Ovary (tissue), 10 donors: ENCODE results near the gene USP2. TPM values are rescaled to one million over a fixed set of nuclear protein-coding genes. Genes with fewer than 3 reads are reported as not detected.

ENCODE experiments used
- DNase-seq, 5 donors: peaks; one replicate each; pipeline ENCODE4 v3.0.0-alpha.2; 2019 to 2020
- H3K27ac ChIP-seq, 2 donors: fragments of 200-600 bp; one replicate each; pipeline versions ENCODE4 v1.5.1 to v1.8.0; 2019 to 2022
- H3K27me3 ChIP-seq: fragments of 200-600 bp; one replicate; pipeline ENCODE4 v1.8.0; 2022
- H3K36me3 ChIP-seq: fragments of 200-600 bp; sonication (generic); one replicate; pipeline ENCODE4 v1.5.1; 2019
- H3K4me1 ChIP-seq: one replicate; pipeline ENCODE4 v1.8.1; 2013; ENCODE audit warnings: mild to moderate bottlenecking, moderate library complexity; ENCODE audit not compliant: insufficient read depth
- H3K4me3 ChIP-seq: fragments of 200-600 bp; sonication (generic); one replicate; pipeline ENCODE4 v1.5.1; 2017
- H3K9me3 ChIP-seq, 2 donors: fragments of 200-600 bp in 1 of 2; sonication (generic) in 1 of 2; one replicate each; pipeline versions ENCODE4 v1.5.1 to v1.8.1; 2013 to 2019; ENCODE audit warnings: mild to moderate bottlenecking in 1 of 2, moderate library complexity in 1 of 2
- CTCF ChIP-seq, 3 donors: fragments of 450-650 bp in 2 of 3; fragments of 200-600 bp in 1 of 3; IDR thresholded peaks; one replicate each; pipeline versions ENCODE4 v1.5.1 to v1.8.0; 2016 to 2022; ENCODE audit warnings: antibody characterized with exemption in 3 of 3, mild to moderate bottlenecking in 1 of 3
- EP300 ChIP-seq: sonication (generic); formaldehyde crosslinking; IDR thresholded peaks from one replicate; pipeline ENCODE4 v1.6.1; 2017; ENCODE audit warnings: antibody characterized with exemption
- POLR2A ChIP-seq: fragments of 450-650 bp; IDR thresholded peaks from one replicate; pipeline ENCODE4 v1.6.1; 2017; ENCODE audit warnings: antibody characterized with exemption, mild to moderate bottlenecking, moderate library complexity
- WGBS, 3 donors: extraction: QIAGEN DNeasy Blood & Tissue Kit in 1 of 3; methylation state at CpG; one replicate each; pipeline versions ENCODE4 v1.1.5 to v1.1.7; 2013 to 2017; 5-methylcytosine and 5-hydroxymethylcytosine counted together
- intact Hi-C, 4 donors: fragments of 100-400 bp; cut with DNase I; formaldehyde crosslinking; loops; one replicate each; pipeline versions ENCODE4 v1.11.0 to v1.15.1; 2022 to 2023
- long read RNA-seq, 3 donors: library from polyadenylated mRNA in 2 of 3; unstranded in 2 of 3; transcript quantifications; one replicate each; pipeline ENCODE4 v2.0.0 and lab custom pipeline, GENCODE V29; 2021 to 2026
- polyA plus RNA-seq, 2 donors: library from polyadenylated mRNA; stranded (reverse); fragments of 200-250 nt in 1 of 2; fragments of 350-450 nt in 1 of 2; fragmentation: Illumina TruSeq in 1 of 2; extraction: RNeasy Lipid Tissue Mini Kit (QIAGEN cat#74804) in 1 of 2; gene quantifications; one replicate each; pipeline ENCODE4 v1.2.3, GENCODE V29; 2013 to 2014
- total RNA-seq, 7 donors: library from RNA; depleted of rRNA in 2 of 7; stranded (reverse); fragments of >200 nt in 2 of 7; fragmentation: NEBNext Ultra II Directional in 3 of 7; extraction: Animal tissue kit (Norgen Biotek cat#: 25700) in 3 of 7; gene quantifications; one replicate each; pipeline versions ENCODE4 v1.1.0 to v1.2.4, GENCODE V29; 2016 to 2023
- donor health status: DM: no; HTN: no; CAD: no; lungs with moderate emphysema.
- donor health status: DM: no; HTN: no; CAD: no.
- donor health status: Bipolar disorder and iron deficiency.
- donor health status: DM: yes; HTN: yes; CAD: no.
- donor health status: DM: no; HTN: no; CAD: no.
- donor health status: DM: yes; HTN: yes; CAD: no.

The USP2 gene
- total RNA-seq (10 to 100 TPM in 1 of 7 donors, 1 to 10 TPM in 6; 1.3 to 16.9 (median 4.8) TPM), polyA plus RNA-seq (1 to 10 TPM; 1.0 to 3.4 TPM)
- long read RNA-seq, donor 1, partial matches to known transcripts: 1 of 3 reads
- long read RNA-seq, donor 1, other reads (novel, unspliced or antisense): 0 of 3 reads
- long read RNA-seq, donor 2, partial matches to known transcripts: 0 of 3 reads
- long read RNA-seq, donor 2, other reads (novel, unspliced or antisense): 0 of 3 reads
- long read RNA-seq, donor 3, partial matches to known transcripts: 0 of 1 reads
- long read RNA-seq, donor 3, other reads (novel, unspliced or antisense): 0 of 1 reads

- no peaks in the 10 kb centered on the region for H3K9me3 ChIP-seq
- H3K36me3 ChIP-seq: no peaks in the 10 kb centered on the region
- WGBS, 3 donors: 0 to 1% (median 0%) methylated on average over 37 to 54 of the region's 54 CpGs
- peak; percentile 95 to 99 (median 97) for DNase-seq
- TF ChIP-seq POLR2A: peak; percentile 51
- peak; percentile 77 for TF ChIP-seq EP300
- TF ChIP-seq CTCF (IDR thresholded peaks at IDR 0.05): peak; percentile 92 to 98 (median 97)
- peak within 1 kb of the TSS in 1 of 2 donors; percentile 9 for H3K27ac ChIP-seq
- peak within 1 kb of the TSS; percentile 38 for H3K4me3 ChIP-seq
- no peaks in the 10 kb centered on the region for H3K27me3 ChIP-seq
- H3K4me1 ChIP-seq: peaks cover 10% of the 10 kb centered on the region
- intact Hi-C loops: no loop called here
Observed at GRCh38 chr11:119381181-119381988, at the start of gene USP2. Gene USP2 (minus strand): TSS chr11:119381690. CDS start chr11:119373480, 8,210 bp downstream.

GRCh38 chr11:119427279-119427678 is 45.8 kb upstream of the USP2 start:
- Histone ChIP-seq H3K36me3 (no peaks in the 10 kb centered on the region), H3K27me3 (no peaks in the 10 kb centered on the region), H3K4me1 (peaks cover 1% of the 10 kb centered on the region), H3K4me3 (no peak overlapping the region), H3K9me3 (no peaks in the 10 kb centered on the region), H3K27ac (no peak overlapping the region)
- DNase-seq: no peak
- WGBS, 3 donors: 84 to 87% (median 86%) methylated on average over 5 of the region's 5 CpGs
- no peak for TF ChIP-seq EP300
- no peak for TF ChIP-seq CTCF (IDR thresholded peaks at IDR 0.05)
- no peak for TF ChIP-seq POLR2A
- intact Hi-C loops: no loop called here

GRCh38 chr11:119426142-119426541 is 44.7 kb upstream of the USP2 start:
- H3K36me3 ChIP-seq: no peaks in the 10 kb centered on the region
- peaks cover 5% of the 10 kb centered on the region for H3K4me1 ChIP-seq
- no peaks in the 10 kb centered on the region for H3K9me3 ChIP-seq
- no peak for TF ChIP-seq CTCF (IDR thresholded peaks at IDR 0.05)
- H3K27me3 ChIP-seq: no peaks in the 10 kb centered on the region
- intact Hi-C loops: no loop called here
- 60 to 75% (median 65%) methylated on average over 4 of the region's 4 CpGs for WGBS, 3 donors
- no peak overlapping the region for H3K27ac ChIP-seq
- no peak for DNase-seq
- H3K4me3 ChIP-seq: no peak overlapping the region

GRCh38 chr11:119424775-119425174 is 43.3 kb upstream of the USP2 start:
- Histone ChIP-seq H3K27ac (no peak overlapping the region), H3K9me3 (no peaks in the 10 kb centered on the region), H3K4me3 (no peak overlapping the region), H3K4me1 (peaks cover 5% of the 10 kb centered on the region), H3K36me3 (no peaks in the 10 kb centered on the region), H3K27me3 (no peaks in the 10 kb centered on the region)
- intact Hi-C loops: no loop called here
- WGBS, 3 donors: 87 to 90% (median 88%) methylated on average over 2 of the region's 2 CpGs
- TF ChIP-seq EP300: no peak
- no peak for TF ChIP-seq POLR2A
- no peak for TF ChIP-seq CTCF (IDR thresholded peaks at IDR 0.05)
- no peak for DNase-seq
